Duodenal mucosa (tissue), 2 donors: ENCODE data around the gene FER.

ENCODE experiments used
- H3K27ac ChIP-seq: one replicate; pipeline ENCODE4 v1.7.0; 2013; ENCODE audit warnings: low read depth, low read length
- H3K27me3 ChIP-seq, 2 donors: one replicate each; pipeline ENCODE4 v1.7.0; 2013; ENCODE audit warnings: low read length in 2 of 2, control low read depth in 1 of 2; ENCODE audit not compliant: insufficient read depth in 2 of 2, control insufficient read depth in 1 of 2
- H3K36me3 ChIP-seq, 2 donors: one replicate each; pipeline ENCODE4 v1.7.0; 2013; ENCODE audit warnings: low read length in 2 of 2, control low read depth in 1 of 2; ENCODE audit not compliant: insufficient read depth in 2 of 2, control insufficient read depth in 1 of 2
- H3K4me1 ChIP-seq, 2 donors: one replicate each; pipeline ENCODE4 v1.7.0; 2013; ENCODE audit warnings: low read length in 2 of 2, control low read depth in 1 of 2; ENCODE audit not compliant: insufficient read depth in 2 of 2, control insufficient read depth in 1 of 2
- H3K4me3 ChIP-seq, 2 donors: one replicate each; pipeline ENCODE4 v1.7.0; 2013; ENCODE audit warnings: low read length in 2 of 2, low read depth in 1 of 2
- H3K9ac ChIP-seq, 2 donors: one replicate each; pipeline ENCODE4 v1.7.0; 2013; ENCODE audit warnings: low read length in 2 of 2, low read depth in 1 of 2
- H3K9me3 ChIP-seq, 2 donors: one replicate each; pipeline ENCODE4 v1.7.0; 2013; ENCODE audit warnings: low read length in 2 of 2, control low read depth in 1 of 2; ENCODE audit not compliant: control insufficient read depth in 1 of 2

Gene FER

GRCh38 chr5:109199289-109199688, 451.6 kb downstream of the FER start:
- no peaks in the 10 kb centered on the region for H3K36me3 ChIP-seq
- H3K9me3 ChIP-seq = no peaks in the 10 kb centered on the region
- H3K27ac ChIP-seq = no peak overlapping the region
- H3K27me3 ChIP-seq = no peaks in the 10 kb centered on the region
- H3K9ac ChIP-seq = no peak overlapping the region
- H3K4me1 ChIP-seq = no peaks in the 10 kb centered on the region
- no peak overlapping the region for H3K4me3 ChIP-seq

GRCh38 chr5:109199799-109200620, 452.3 kb downstream of the FER start:
- Histone ChIP-seq H3K4me1 (no peaks in the 10 kb centered on the region), H3K36me3 (no peaks in the 10 kb centered on the region), H3K27me3 (no peaks in the 10 kb centered on the region), H3K4me3 (no peak overlapping the region), H3K9me3 (no peaks in the 10 kb centered on the region), H3K9ac (no peak overlapping the region), H3K27ac (no peak overlapping the region)

GRCh38 chr5:109215040-109215439, 467.3 kb downstream of the FER start:
- Histone ChIP-seq H3K4me1 (no peaks in the 10 kb centered on the region), H3K27me3 (no peaks in the 10 kb centered on the region), H3K9me3 (no peaks in the 10 kb centered on the region)

GRCh38 chr5:109218818-109219217, 471.1 kb downstream of the FER start:
- no peak overlapping the region for H3K27ac ChIP-seq
- no peaks in the 10 kb centered on the region for H3K36me3 ChIP-seq
- no peaks in the 10 kb centered on the region for H3K27me3 ChIP-seq
- no peak overlapping the region for H3K4me3 ChIP-seq
- no peak overlapping the region for H3K9ac ChIP-seq
- no peaks in the 10 kb centered on the region for H3K4me1 ChIP-seq
- no peaks in the 10 kb centered on the region for H3K9me3 ChIP-seq

More at GRCh38 chr5:109215040-109215439, 467.3 kb downstream of the FER start:
- H3K9ac ChIP-seq = no peak overlapping the region
- no peak overlapping the region for H3K4me3 ChIP-seq
- H3K36me3 ChIP-seq = no peaks in the 10 kb centered on the region
- no peak overlapping the region for H3K27ac ChIP-seq

GRCh38 chr5:109223531-109223930, 475.8 kb downstream of the FER start:
- no peak overlapping the region for H3K27ac ChIP-seq
- H3K9ac ChIP-seq = no peak overlapping the region
- no peaks in the 10 kb centered on the region for H3K36me3 ChIP-seq
- no peaks in the 10 kb centered on the region for H3K4me1 ChIP-seq
- H3K27me3 ChIP-seq = no peaks in the 10 kb centered on the region
- H3K9me3 ChIP-seq = no peaks in the 10 kb centered on the region
- H3K4me3 ChIP-seq = no peak overlapping the region

GRCh38 chr5:109224276-109224882, 476.7 kb downstream of the FER start:
- Histone ChIP-seq H3K4me1 (no peaks in the 10 kb centered on the region), H3K4me3 (no peak overlapping the region), H3K36me3 (no peaks in the 10 kb centered on the region), H3K9me3 (no peaks in the 10 kb centered on the region), H3K9ac (no peak overlapping the region), H3K27ac (no peak overlapping the region), H3K27me3 (no peaks in the 10 kb centered on the region)

- Histone ChIP-seq H3K27ac (no peak overlapping the region), H3K4me1 (no peaks in the 10 kb centered on the region), H3K36me3 (no peaks in the 10 kb centered on the region), H3K27me3 (no peaks in the 10 kb centered on the region), H3K9me3 (no peaks in the 10 kb centered on the region), H3K4me3 (no peak overlapping the region), H3K9ac (no peak overlapping the region)
These were observed 478.3 kb downstream of the FER start for GRCh38 chr5:109225716-109226625.

GRCh38 chr5:109230369-109230768, 482.7 kb downstream of the FER start:
- Histone ChIP-seq H3K27me3 (no peaks in the 10 kb centered on the region), H3K4me3 (no peak overlapping the region), H3K9me3 (no peaks in the 10 kb centered on the region), H3K36me3 (no peaks in the 10 kb centered on the region), H3K9ac (no peak overlapping the region), H3K4me1 (no peaks in the 10 kb centered on the region), H3K27ac (no peak overlapping the region)

GRCh38 chr5:109231331-109231730, 483.6 kb downstream of the FER start:
- Histone ChIP-seq H3K27ac (no peak overlapping the region), H3K4me3 (no peak overlapping the region), H3K4me1 (no peaks in the 10 kb centered on the region), H3K27me3 (no peaks in the 10 kb centered on the region), H3K9ac (no peak overlapping the region), H3K9me3 (no peaks in the 10 kb centered on the region), H3K36me3 (no peaks in the 10 kb centered on the region)

GRCh38 chr5:109234381-109234780, 486.7 kb downstream of the FER start:
- Histone ChIP-seq H3K4me3 (no peak overlapping the region), H3K9me3 (peaks cover 0 to 4% of the 10 kb centered on the region in 2 donors), H3K27me3 (no peaks in the 10 kb centered on the region), H3K4me1 (no peaks in the 10 kb centered on the region), H3K27ac (no peak overlapping the region), H3K36me3 (no peaks in the 10 kb centered on the region), H3K9ac (no peak overlapping the region)
